ENCODE data around the gene WDR18.

- TF ChIP-seq CTCF (conservative IDR thresholded peaks at IDR 0.05; ENCODE audit: low read depth in 2 of 2) (no peak), EZH2 (IDR thresholded peaks at IDR 0.05; ENCODE audit: low read depth, unreplicated experiment) (no peak), EZH2phosphoT487 (IDR thresholded peaks at IDR 0.05; ENCODE audit: unreplicated experiment) (no peak), NANOG (IDR thresholded peaks at IDR 0.05; ENCODE audit: borderline replicate concordance) (no peak)
Measured at GRCh38 chr19:1000591-1001537, 16.7 kb downstream of the WDR18 start.
